Testis (tissue), 2 donors: ENCODE data around the gene DMRTA2.

Experiments
- POLR2A ChIP-seq: fragments of 450-650 bp; IDR thresholded peaks from one replicate; pipeline ENCODE4 v1.6.1; 2017; ENCODE audit warnings: antibody characterized with exemption, mild to moderate bottlenecking, moderate library complexity
- TF ChIP-seq, protein P1 (sequence below), 3 experiments: fragments of 450-650 bp in 2 of 3; fragments of 200-600 bp in 1 of 3; sonication (generic) in 1 of 3; IDR thresholded peaks; one replicate each; pipeline ENCODE4 v1.5.1; 2016 to 2019; ENCODE audit warnings: antibody characterized with exemption in 3 of 3, mild to moderate bottlenecking in 2 of 3, moderate library complexity in 1 of 3

DNA sequence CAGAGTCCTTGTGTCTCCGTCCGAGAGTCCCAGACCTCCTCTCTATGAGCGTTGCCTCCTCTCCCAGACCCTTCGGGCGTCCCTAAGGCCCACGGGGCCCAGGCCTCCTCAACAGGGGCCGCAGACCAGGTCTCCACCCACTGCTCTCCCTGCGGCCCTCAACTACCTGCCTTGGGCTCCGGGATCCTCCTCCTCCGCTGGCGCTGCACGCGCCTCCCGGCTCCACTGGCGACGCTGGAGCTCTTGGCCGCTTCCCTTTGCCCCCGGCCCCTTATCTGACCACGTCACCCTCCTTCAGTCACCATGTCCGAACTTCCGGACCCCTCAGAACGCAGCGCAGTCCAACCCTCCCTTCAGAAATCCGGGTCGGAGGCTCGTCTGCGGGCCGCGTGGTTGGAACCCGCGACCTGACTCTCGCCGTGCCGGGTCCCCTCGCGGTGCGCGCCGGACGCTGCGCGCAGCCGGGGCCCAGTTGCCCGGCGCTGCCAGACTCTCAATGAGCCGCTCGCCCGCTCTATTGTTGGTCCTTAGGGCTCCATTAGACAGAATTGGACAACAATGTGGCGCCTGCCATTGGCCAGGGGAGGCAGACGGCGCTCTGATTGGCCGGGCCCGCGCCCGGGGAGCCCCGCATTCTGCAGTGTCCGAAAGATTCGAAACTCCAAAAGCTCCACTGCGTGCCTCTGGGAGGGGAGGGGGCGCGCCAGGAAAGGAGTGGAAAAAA lies at the start of gene DMRTA2:
- TF ChIP-seq, protein P1, sequence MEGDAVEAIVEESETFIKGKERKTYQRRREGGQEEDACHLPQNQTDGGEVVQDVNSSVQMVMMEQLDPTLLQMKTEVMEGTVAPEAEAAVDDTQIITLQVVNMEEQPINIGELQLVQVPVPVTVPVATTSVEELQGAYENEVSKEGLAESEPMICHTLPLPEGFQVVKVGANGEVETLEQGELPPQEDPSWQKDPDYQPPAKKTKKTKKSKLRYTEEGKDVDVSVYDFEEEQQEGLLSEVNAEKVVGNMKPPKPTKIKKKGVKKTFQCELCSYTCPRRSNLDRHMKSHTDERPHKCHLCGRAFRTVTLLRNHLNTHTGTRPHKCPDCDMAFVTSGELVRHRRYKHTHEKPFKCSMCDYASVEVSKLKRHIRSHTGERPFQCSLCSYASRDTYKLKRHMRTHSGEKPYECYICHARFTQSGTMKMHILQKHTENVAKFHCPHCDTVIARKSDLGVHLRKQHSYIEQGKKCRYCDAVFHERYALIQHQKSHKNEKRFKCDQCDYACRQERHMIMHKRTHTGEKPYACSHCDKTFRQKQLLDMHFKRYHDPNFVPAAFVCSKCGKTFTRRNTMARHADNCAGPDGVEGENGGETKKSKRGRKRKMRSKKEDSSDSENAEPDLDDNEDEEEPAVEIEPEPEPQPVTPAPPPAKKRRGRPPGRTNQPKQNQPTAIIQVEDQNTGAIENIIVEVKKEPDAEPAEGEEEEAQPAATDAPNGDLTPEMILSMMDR (IDR thresholded peaks at IDR 0.05), result no peak
- no peak for TF ChIP-seq POLR2A
